Measurements from ENCODE around the gene RAVER1. TPM values are rescaled to one million over a fixed set of nuclear protein-coding genes. Genes with fewer than 3 reads are reported as not detected.

RAVER1 gene
- total RNA-seq, 4 donors from 2014 or later = 22.2 to 34.2 (median 24.3) TPM

DNA sequence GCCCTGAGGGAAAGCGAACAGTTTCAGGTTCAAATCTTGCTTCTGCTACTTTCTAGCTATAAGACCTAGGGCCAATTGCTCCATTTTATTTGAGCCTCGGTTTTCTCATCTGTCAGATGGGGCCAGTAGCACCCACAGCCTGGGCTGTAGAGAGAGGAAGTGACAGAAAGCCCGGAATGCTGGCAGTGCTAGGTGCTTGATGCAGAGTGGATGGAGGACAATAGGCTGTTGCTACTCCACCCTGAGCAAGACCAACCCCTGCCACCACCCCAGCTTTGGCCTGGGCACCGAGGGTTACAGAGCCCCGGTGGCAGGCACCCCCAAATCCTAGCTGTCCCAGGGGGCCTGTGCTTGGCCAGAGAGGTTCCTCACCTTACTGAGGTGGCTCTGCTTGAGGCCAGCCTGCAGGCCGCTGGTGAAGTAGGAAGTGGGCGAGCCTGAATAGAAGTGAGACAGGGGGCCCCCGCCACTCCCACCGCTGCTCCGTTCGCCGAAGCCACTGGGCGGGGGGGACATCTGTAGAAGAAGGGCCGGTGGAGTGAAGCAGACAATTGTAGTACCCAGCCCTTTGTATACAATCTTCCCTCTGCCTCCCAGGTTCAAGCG lies 15.4 kb downstream of the RAVER1 start:
- WGBS, 2 donors = 85 to 92% methylated on average over 15 of the region's 15 CpGs
- peaks cover 3 to 72% (median 41%) of the 10 kb centered on the region in 3 donors for H3K36me3 ChIP-seq
- no peak for DNase-seq (ENCODE audit: low spot score in 2 of 2)

DNA sequence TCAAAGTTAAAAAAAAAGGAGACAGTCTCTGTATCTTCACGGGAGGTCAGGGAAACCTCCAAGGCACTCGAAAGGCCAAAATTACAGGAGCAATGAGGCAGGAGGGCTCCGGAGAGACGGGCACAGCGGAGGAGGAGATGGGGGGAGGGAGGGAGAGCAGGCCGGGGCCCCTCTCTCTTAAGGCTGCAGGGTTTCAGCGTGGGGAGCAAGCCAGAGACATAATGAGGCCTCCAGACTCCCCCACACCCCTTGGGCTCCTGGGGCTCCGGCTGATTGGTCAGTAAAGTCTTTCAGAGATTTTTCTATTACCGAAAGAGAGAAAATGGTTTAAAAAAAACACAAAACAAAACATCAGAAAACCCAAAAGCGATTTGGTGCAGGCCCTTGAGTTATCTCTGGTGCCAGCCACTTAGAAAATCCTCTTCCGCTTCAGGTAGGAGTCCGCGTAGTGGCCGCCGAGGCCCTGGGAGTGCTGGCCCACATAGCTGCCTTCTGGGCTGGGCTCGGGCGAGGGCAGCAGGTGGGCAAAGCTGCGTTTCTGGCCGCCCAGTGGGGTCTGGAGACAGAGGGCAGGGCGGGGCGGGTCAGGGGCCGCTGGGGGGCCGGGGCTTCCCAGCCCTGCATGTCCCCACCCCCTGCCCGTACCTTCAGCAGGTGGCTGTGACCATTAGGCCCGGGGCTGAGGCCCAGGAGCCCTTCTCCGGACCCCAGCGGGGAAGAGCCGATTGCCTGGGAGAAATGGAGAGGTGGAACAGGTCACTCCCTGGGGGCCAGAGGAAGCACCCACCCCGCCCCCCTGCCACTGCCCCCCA lies 16.1 kb downstream of the RAVER1 start:
- Histone ChIP-seq H3K27ac (no peak overlapping the region), H3K27me3 (no peaks in the 10 kb centered on the region), H3K4me1 (peaks cover 0 to 18% (median 4%) of the 10 kb centered on the region in 4 donors), H3K36me3 (peaks cover 3 to 69% (median 35%) of the 10 kb centered on the region in 3 donors), H3K9me3 (no peaks in the 10 kb centered on the region), H3K4me3 (no peak overlapping the region)
- DNase-seq (ENCODE audit: low spot score in 2 of 2) = no peak
- 73 to 79% methylated on average over 29 of the region's 29 CpGs for WGBS, 2 donors
- TF ChIP-seq POLR2A (IDR thresholded peaks at IDR 0.05) (no peak), EP300 (IDR thresholded peaks at IDR 0.05) (no peak)
- TF ChIP-seq, protein P1, sequence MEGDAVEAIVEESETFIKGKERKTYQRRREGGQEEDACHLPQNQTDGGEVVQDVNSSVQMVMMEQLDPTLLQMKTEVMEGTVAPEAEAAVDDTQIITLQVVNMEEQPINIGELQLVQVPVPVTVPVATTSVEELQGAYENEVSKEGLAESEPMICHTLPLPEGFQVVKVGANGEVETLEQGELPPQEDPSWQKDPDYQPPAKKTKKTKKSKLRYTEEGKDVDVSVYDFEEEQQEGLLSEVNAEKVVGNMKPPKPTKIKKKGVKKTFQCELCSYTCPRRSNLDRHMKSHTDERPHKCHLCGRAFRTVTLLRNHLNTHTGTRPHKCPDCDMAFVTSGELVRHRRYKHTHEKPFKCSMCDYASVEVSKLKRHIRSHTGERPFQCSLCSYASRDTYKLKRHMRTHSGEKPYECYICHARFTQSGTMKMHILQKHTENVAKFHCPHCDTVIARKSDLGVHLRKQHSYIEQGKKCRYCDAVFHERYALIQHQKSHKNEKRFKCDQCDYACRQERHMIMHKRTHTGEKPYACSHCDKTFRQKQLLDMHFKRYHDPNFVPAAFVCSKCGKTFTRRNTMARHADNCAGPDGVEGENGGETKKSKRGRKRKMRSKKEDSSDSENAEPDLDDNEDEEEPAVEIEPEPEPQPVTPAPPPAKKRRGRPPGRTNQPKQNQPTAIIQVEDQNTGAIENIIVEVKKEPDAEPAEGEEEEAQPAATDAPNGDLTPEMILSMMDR (IDR thresholded peaks at IDR 0.05) = no peak

More for the DNA sequence above, 15.4 kb downstream of the RAVER1 start:
- TF ChIP-seq POLR2A (IDR thresholded peaks at IDR 0.05) = no peak
- no peak for TF ChIP-seq EP300 (IDR thresholded peaks at IDR 0.05)
- H3K27ac ChIP-seq = no peak overlapping the region
- H3K9me3 ChIP-seq = no peaks in the 10 kb centered on the region
- H3K4me3 ChIP-seq = no peak overlapping the region
- no peaks in the 10 kb centered on the region for H3K27me3 ChIP-seq
- H3K4me1 ChIP-seq = peaks cover 0 to 18% (median 4%) of the 10 kb centered on the region in 4 donors

DNA sequence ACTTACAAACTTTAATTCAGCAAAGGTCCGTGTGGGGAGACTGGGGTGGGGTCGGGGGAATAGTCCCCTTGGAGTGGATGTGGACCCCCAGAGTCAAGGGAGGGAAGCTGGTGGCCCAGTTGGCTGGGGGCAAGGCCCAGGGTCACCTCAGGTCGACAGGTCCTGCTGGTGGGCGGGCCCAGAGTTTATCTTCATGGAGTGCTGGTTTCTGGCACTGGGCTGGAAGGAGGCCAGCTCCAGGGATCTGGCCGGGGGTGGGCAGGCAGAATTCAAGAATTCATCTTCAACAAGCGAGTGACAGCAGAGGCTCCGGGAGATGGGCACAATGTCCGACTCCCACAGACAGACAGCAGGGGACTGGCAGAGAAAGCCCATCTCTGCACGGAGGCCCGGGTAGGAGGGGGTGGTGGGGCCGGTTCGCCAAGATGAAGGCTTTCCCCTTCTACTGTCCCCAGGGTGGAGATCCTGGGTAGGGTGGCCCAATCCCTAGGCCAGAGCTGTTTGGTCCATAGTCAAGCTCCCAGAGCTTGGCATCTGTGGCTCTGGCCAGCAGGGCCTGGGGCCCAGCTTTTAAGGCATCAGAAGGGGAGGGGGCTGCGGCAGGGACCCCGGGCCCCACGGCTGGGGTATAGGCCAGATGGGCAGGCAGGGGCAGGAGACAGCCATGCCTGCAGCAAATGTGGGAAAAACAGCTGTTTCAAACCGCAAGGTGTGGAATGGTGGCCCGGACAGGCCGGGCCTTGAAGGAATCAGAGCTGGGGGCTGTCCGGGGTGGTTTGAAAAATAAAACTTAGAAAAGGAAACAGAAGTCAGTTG lies 16.9 kb downstream of the RAVER1 start:
- peaks cover 3 to 65% (median 33%) of the 10 kb centered on the region in 3 donors for H3K36me3 ChIP-seq
- no peak for DNase-seq (ENCODE audit: low spot score in 2 of 2)
- H3K4me3 ChIP-seq = peak overlapping the region in 3 of 4 donors; percentile 81 to 99 (median 95)
- no peaks in the 10 kb centered on the region for H3K9me3 ChIP-seq
- peaks cover 0 to 18% (median 4%) of the 10 kb centered on the region in 4 donors for H3K4me1 ChIP-seq
- no peak for TF ChIP-seq EP300 (IDR thresholded peaks at IDR 0.05)
- no peak for TF ChIP-seq POLR2A (IDR thresholded peaks at IDR 0.05)
- TF ChIP-seq, protein P1 (IDR thresholded peaks at IDR 0.05) = no peak
- 60 to 67% methylated on average over 17 to 19 of the region's 19 CpGs for WGBS, 2 donors
- no peaks in the 10 kb centered on the region for H3K27me3 ChIP-seq
- peak overlapping the region in 3 of 4 donors; percentile 32 to 79 (median 59) for H3K27ac ChIP-seq

DNA sequence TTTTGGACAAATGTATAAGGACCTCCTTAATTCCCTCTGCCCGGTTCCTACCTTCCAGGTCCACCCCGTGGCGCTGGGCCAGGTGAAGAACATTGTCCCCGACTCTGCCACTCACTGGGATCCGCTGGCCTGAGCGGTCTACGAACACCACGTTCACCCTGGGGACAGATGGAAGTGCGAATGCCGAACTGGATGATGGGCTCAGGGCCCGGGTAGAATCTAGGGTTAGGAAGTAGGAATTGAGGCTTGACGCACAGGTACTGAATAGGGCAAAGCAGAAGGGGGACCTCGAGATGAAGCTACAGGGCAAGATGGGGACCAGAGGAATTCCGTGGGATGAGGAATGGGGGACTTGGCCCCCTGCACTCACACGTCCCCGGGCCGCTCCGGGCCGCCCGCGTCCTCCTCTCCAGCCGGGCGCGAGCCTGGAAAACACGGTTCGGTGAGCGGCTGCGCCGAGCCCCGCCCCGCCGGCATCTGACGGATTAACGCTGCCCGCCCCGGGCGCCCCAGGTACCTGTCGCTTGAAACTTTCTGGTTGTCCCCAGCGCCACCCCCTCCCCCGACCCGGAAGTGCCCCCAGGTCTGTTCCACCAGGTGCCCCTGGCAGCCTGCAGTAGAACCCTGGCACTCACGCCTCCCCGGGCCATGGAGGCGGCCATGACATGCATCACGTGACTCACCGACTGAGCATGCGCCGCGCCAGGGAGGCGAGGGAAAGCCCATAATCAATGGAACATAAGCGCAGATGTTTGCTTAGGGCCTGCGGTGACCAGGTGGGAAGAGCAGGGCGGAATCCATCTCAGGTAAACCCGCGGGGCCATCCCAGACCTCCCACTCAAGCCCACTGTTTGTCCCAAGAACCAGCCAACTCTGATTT lies 17.8 kb downstream of the RAVER1 start, which contains the start of gene FDX2:
Gene FDX2 (minus strand): TSS at position 681 of the 880 bp plus-strand sequence. CDS start 19 bp downstream, at position 662.
- Histone ChIP-seq H3K27me3 (no peaks in the 10 kb centered on the region), H3K27ac (peak within 1 kb of the TSS; percentile 19 to 79 (median 46)), H3K4me3 (peak within 1 kb of the TSS; percentile 68 to 99 (median 88)), H3K36me3 (peaks cover 0 to 65% (median 25%) of the 10 kb centered on the region in 3 donors), H3K9me3 (no peaks in the 10 kb centered on the region), H3K4me1 (peaks cover 0 to 18% (median 4%) of the 10 kb centered on the region in 4 donors)
- 0 to 1% methylated on average over 40 to 47 of the region's 55 CpGs for WGBS, 2 donors
- TF ChIP-seq EP300 (IDR thresholded peaks at IDR 0.05) (peak in 1 of 2 donors; percentile 37), POLR2A (IDR thresholded peaks at IDR 0.05) (no peak)
- TF ChIP-seq, protein P1 (IDR thresholded peaks at IDR 0.05) = peak in 1 of 5 experiments; percentile 14
- DNase-seq (ENCODE audit: low spot score in 2 of 2) = peak; percentile 73 to 86

Data from tibial nerve (tissue), 4 donors.